Suppressor macrophage treated with lipopolysaccharide for 1 hour (primary cell): Measurements from ENCODE around the gene NDST1.

ENCODE experiments used
- DNase-seq, 3 donors: peaks; one replicate each; pipeline ENCODE4 v3.0.0-alpha.2; 2020 to 2022

NDST1 gene

DNA sequence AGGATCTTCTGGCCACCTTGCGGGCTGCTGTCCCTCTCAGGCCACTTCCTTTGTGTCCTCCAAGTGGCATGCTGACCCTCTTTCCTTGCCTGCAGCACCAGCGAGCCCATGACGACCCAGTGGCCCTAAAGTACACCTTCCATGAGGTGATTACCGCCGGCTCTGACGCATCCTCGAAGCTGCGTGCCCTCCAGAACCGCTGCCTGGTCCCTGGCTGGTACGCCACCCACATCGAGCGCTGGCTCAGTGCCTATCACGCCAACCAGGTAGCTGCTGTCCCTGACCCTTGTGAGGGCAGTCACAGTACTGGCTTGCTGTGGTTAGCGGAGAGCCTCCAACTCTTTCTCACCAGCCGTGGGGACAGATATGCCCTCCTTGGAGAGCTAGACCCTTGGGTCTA is 40.2 kb downstream of the NDST1 start:
- no peak for DNase-seq

DNA sequence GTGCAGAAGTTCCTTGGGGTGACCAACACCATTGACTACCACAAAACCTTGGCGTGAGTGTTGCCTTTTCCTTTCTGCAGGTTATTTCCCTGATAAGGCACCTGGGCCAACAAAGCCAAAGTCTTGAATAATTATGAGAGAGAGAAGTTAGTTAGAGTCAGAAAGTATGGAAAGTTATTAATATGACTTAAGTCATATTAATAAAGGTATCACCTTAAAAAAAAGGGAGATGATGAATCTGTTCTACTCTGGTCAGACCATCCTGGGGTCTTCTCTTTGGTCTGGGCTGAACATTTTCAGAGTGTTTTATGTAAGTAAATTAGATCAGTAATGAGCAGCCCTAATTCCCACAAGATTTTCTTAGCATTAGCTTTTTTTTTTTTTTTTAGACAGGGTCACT is 41.8 kb downstream of the NDST1 start:
- no peak for DNase-seq

DNA sequence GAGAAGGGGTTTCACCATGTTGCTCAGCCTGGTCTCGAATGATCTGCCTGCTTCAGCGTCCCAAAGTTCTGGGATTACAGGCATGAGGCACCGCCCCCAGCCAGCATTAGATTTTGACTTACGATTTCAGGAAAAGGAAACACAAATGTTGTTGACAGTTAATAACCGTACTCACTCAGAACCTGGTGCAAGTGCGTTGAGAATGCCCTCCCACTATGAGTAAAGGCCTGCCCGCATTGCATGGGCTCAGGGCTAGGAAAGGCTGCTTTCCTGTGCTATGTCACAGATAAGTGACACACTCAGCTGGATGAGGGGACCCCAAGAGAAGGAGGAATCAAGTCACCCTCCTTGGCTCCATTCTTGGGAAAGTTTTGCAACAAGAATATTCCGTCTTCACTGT is 42.4 kb downstream of the NDST1 start:
- no peak for DNase-seq

DNA sequence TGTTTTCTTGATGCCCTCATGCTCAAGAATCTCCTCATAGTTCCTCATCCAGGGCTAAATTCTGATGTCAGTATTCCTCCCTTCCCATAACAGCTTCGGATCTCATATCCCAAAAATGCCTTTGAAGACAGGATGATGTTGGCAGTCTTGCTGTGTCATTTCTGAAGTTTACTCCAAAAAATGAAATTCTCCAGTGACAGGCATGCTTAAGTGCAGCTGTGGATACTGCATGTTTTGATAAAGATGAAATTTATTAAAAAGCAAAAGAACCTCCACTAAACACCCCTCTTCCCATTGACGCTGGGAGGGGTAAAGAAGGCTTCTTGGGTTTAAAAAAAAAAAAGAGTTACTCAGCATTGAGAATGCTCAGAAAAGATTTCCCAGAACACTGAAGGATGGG is 43.1 kb downstream of the NDST1 start:
- DNase-seq, result no peak

DNA sequence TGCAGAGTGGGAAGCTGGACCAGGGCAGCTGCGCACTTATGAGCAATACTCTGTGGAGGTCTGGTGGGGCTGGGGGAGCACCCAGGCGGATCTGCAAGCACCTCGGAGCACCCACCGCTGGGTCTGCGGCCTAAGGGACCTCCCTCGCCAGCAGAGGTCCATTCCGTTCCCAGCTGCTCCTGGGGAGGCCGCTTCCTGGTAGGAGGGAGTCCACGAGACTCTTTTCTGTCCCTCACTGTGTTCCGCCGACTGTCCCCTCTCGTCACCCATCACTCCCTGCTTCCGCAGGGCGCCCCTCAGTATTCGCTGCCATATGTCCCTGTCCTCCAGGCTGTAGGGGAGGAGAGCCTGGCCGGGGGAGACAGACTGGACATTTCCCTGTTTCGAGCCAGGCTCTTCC is 45.5 kb downstream of the NDST1 start:
- DNase-seq, result no peak

DNA sequence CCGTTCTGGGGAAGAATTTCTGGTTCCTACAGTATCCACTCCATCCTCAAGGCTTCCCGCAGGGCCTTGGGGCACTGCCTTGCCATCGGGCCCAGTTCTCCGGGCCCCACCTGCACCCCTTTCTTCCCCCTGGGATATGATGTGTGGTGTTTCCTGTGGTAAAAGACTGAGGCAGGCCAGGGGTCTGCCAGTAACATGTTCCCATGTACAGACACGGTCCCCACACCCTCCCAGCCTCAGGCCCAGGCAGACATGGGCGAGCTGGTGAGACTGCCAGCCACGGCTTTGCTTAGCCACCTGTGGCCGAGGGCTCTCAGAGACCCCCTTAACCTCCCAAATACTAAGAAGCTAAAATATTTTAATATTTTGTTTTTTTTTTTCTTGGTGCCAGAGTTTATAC is 46.0 kb downstream of the NDST1 start:
- DNase-seq, result no peak

DNA sequence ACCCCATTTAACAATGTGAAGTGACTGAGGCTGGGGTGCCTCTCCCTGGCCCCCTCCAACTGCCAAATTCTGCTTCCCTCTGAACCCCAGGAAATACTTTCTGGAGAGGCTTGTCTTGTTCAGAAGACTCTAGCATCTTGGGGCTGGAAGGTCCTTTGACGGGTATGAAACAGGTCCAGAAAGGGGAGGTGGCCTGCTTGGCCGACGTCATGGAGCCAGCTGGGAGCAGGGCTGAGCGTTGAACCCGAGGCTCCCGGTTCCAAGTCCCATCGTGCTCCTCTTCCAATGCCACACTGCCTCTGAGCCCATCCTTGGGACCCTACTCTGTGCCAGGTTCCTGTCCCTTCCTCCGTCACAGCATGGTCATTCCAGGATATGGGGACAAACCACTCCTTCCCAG is 46.9 kb downstream of the NDST1 start:
- DNase-seq, result no peak

DNA sequence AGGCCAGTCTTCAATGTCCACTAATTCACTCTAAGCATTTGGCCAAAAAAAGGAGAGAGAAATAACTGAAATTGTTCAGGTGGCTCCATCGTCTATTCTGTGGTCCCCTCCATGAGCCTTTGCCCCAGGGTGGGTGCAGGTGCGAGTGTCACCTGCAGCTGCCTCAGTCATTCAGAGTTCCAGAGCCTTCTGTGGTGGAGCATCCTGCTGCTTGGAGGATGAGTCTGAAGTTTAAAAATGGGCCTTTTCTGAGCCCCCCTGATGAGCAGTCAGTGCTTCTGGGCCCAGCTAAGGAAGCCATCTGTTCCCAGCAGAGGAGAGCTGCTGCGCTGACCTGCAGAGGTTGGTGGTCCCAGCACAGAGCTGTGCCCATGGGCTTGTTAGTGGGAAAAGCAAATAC is 48.2 kb downstream of the NDST1 start:
- no peak for DNase-seq

DNA sequence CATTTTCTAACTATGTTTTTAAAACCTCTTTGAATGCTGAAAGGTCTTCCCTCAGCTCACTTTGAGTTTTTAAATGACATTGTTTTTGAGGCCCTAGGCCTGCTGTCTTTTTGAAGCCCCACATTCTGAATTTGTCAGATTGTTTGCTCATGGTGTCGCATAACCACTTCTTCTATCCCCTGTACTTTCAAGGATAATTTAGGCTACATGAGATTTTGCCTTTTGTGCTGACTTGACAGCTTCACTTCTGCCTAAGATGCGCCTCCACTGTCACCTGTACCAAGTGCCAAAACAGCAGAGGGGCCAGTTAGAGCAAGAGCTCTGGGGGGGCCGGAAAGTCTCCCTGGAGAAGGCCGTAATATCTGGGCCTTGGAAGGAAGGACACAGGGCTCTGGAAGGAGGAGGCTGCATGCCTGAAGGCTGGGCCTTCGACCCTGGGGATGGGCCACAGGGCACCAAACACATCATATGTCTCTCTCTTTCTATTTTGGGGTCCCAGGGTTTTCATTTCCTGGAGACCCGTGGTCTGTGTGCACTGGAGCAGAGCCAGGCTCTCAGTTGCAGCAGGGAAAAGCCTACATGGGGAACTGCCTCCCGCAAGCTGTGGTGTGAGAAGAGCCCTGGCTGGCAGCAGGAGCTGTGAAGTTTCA is 49.1 kb downstream of the NDST1 start:
- DNase-seq, result no peak

DNA sequence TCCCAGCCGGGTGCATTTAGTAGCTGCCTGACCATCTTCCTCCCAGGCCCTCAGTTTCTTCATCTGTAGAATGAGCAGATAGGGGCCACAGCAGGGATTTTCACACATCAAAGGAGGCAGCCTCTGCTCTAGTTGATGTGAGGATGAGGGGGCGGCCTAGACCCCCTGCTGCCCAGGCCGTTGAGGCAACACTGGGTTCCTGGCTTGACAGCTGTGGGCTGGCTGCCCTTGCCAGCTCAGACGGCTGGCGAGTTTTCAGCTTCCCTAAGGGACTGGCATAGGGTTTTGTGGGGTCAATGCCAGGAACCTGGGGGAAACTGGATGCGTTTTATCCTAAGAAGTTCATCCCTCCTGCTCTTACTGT is 49.6 kb downstream of the NDST1 start:
- DNase-seq, result no peak

DNA sequence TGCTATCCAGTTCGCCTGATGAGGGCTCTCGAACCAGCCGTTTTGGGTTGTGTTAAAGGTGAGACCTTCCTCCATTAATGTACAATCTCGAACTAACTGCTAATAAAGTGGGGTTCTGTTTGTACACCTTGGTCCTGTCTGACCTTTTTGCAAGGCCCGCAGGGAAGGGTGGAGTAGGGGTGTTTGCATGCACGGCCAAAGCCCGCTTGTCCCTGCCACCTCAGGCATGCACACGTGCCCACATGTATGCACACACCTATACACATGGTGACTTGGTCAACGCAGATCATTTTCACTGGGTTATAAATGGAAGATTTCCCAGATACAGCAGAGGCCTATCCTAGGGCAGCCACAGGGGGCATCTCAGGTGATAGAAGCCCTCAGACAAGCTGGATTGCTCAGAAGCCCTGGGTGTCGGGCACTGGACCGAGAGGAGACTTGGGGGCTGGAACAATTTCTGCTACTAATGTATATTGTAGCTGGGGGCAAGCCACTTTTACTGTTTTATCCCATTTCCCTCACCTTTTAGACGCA is 50.2 kb downstream of the NDST1 start:
- no peak for DNase-seq

DNA sequence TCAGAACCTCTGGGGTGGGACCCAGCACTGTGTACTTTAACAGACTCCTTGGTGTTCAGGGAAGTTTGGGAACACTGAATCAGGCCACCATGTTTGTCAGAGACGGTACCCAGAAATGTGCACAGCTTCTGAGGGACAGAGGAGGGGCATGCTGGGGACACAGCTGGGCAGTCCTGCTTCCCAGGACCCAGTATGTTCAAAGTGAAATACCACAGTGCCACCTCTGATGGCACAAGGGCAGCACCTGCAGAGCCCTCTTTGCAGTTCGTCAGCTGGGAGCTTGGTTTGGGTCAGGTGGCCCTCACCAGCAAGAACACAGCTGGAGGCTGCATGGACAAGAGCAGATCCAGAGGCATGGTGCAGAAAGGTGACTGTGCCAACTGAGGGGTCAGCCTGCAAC is 51.2 kb downstream of the NDST1 start:
- DNase-seq, result no peak

DNA sequence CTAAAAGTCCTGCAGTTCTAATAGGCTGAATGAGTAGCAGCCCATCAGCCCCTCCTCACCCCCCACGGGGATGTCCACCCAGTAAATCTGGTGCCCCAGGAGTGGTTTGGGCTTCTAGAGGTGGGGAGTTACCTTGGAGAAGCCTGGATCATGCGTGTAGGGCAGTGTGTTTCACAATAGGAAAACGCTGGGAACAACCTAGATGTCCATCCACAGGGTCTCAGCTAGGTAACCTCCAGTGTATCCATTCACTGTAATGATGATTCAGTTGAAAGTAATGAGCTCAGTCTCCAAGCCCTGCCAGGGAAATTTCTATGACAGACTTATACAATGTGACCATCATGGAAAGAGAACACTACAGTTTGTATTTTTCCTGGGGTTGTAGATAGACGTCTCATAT is 51.8 kb downstream of the NDST1 start:
- DNase-seq, result peak in 2 of 3 donors; percentile 9 to 39

DNA sequence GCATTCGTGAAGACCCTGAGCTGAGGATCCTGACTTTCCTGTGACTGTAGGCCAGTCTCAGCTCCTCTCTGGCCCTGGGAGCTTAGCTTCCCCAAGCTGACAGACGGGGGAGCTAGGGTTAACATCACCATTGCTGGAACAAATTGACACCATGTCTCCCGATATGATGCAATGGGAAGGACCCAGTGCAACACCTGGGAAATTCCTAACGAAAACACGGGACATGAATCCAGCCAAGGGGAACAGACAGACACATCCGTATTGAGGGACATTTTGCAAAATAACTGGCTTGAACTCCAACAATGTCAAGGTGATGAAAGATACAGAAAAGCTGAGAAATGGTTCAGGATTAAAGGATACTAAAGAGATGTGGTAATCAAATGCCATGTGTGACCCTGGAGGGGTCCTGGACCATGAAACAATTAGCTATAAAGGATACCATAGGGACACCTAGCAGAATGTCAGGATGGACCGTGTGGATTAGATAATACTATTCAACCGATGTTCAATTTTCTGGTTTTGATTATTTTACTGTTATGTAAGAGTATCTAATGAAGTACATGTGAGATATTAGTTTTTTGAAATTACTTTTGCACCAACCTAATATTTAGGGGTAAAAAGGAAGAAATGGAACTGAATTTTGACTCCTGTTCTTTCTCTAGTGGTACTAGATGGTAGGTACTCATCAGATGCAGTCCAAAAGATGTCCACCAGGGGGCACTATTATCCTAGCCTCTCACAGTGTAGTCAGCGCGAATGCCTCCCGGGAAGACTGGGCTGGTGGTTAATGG is 52.7 kb downstream of the NDST1 start:
- DNase-seq, result peak; percentile 90 to 95 (median 92)

DNA sequence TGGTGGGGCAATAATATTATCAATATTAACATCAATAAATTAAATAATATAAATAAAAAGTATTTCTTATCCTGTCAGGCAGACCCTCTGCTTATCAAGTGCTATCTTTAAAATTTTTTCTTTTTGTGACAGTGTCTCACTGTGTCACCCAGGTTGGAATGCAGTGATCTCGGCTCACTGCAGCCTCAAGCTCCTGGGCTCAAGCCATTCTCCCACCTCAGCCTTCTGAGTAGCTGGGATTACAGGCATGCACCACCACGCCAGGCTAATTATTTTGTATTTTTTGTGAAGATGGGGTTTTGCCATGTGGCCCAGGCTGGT is 53.2 kb downstream of the NDST1 start:
- DNase-seq, result no peak

DNA sequence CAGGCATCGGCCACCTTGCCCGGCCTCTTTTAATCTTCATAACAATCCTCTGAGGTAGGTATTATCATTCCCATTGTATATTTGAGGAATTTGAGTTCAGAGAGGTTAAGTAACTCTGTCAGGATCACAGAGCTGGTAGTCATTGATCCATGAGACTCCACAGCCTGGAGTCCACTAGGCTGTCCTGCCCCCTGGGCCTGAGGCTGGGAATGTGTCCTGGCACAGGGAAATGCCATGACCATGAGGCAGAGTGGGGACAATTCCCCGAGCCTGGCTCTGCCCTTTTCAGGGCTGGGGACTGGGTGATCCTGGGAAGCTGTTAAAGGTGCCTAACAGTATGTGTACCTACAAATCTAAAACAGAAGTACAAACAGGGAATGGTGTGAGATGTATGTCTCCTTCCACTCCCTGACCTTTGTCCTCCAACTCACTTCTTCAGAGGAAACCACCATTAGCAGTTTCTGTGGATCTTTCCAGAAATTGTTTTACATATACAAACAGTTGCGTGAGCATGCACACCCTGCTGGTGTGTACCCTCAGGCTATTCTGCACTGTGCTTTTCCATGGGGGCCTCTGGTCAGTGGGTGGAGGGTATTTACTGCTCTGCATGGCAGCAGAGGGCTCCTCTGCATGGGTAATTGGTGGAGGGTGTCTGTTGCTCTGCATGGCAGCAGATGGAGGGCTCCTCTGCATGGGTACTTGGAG is 53.8 kb downstream of the NDST1 start:
- DNase-seq, result no peak

DNA sequence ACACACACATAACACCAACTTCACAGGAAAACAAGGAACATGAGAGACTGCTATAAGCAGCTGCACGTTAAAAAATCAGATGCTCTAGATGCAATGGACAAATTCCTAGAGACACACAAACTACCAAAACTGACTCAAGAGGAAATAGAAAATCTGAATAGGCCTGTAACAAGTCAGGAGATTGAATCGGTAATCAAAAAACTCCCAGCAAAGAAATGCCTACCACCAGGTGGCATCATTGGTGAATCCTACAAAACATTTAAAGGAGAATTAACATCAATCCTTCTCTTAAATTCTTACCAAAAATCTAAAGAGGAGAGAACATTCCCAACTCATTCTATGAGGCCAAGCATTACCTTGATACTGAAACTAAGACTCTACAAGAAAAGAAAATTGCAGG is 54.9 kb downstream of the NDST1 start:
- DNase-seq, result peak; percentile 67 to 74 (median 69)

DNA sequence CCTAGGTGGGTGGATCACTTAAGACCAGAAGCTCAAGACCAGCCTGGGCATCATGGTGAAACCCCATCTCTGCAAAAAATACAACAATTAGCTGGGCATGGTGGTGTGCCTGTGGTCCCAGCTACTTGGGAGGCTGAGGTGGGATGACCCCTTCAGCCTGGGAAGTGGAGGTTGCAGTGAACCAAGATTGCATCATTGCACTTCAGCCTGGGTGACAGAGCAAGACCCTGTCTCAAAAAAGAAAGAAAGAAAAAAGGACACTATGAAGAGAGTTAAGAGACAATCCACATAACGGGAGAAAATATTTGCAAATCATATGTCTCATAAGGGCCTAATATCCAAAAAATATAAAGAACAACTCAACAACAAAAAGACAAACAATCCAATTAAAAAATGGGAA is 57.9 kb downstream of the NDST1 start:
- no peak for DNase-seq

DNA sequence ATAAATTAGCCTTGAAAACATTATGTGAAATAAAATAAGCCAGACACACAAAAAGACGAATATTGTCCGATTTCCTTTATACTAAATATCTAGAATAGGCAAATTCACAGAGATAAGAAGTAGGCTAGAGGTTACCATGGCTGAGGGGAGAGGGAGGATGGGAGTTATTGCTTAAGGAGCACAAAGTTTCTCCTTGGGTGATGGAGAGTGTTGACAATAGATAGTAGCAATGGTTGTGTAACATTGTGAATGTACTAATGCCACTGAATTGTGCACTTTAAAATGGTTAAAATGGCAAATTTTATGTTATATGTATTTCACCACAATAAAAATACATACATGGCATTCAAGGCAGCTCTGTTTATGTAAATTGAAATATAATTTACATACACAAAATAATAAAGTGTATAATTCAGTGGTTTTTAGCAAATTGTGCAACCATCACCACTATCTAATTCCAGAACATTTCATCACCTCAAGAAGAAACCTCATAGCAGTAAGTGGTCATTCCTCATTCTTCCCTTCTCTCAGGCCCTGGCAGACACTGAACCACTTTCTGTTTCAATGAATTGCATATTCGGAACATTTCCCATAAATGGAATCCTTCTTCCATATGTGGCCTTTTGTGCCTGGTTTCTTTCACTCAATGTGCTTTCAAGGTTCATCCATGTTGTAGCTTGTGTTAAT is 59.2 kb downstream of the NDST1 start:
- DNase-seq, result peak; percentile 49 to 78 (median 50)

DNA sequence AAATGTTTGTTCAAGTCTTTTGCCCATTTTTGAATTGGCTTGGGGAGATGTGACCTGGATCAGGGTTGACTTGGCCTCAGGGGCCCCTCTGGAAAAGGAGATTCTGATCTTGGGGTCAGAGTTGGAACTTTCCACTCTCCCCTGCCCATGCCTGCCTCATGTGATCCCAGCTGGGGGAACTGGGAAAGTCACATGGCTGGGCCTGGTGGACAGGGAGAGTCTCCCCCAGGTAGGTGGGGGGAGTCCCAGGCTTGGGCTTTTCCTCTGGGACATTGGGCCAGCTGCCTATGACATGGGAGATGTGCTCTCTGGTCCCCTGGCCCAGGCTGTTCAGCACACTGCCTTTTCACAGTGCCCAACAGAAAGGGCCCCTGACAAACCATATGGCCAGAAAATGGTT is 60.7 kb downstream of the NDST1 start:
- DNase-seq, result peak in 1 of 3 donors; percentile 25

DNA sequence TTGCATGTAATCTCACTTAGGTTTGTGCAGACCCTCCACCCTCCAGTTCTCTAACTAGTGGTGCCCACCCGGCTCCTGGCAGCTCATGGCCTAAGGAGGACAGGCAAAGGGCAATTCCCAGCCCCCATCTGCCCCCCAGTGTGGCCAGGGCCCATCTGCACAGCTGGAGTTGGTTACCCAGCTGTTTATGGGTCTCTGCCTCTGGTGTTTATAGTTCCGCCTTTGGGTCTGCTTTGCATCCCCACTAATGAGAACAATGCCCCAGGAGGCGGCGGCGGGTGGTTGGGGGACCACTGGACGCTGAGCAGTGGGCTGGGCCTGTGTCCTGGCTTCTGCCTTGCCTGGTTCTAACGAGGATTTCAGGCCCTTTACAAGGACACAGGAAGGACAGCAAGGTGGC is 62.4 kb downstream of the NDST1 start:
- no peak for DNase-seq

DNA sequence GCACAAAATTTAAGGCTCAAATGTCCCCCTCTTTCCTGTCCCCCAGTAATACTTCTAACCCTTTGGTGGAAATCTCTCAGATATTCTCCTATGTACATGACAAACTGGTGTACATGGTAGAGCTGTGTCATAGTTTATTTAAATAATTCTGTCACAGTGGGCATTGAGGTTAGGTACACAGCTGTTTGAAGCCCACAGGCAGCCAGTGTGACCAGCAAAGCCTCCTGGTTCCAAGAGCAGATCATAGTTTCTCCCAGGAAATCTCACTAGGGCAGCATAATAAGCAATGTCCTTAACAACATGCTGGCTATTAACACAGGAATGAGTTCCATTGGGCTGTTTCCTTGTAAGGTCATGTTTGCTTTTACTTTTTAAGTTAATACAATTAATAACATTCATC is 63.9 kb downstream of the NDST1 start:
- no peak for DNase-seq

DNA sequence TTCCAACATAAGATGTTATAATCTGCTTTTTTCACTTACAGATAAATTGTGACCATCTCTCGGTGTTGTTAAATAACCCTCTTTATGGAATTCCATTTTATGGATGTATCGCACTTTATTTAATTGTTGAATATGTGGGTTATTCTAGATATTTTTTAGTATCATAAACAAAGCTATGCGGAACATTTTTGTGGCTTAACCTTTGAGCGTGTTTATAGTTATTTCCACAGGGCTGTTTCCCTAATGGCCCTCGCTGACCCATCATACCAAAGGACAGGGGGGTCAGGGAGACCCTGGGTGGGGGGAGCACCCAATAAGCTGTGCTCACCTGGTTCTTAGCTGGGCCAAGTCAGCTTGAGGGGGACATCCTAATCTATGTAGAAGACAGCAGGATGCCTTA is 65.3 kb downstream of the NDST1 start:
- no peak for DNase-seq
